GM04503 (cell line): ENCODE results near the gene GNL2.
A peak's percentile ranks its signal among the peaks of the same experiment; 100 is the strongest.
"Not testable (repeated sequence)": the region's sequence is repeated elsewhere in the genome, so short reads cannot be mapped to it uniquely, and the experiment has no call there.

ENCODE experiments used
- DNase-seq: peaks from one replicate; pipeline ENCODE4 v3.0.0-alpha.2; 2012; ENCODE audit warnings: low read depth

Gene GNL2

GRCh38 chr1:37606481-37607263 is 10.9 kb upstream of the GNL2 start:
- peak; percentile 47 for DNase-seq

DNA sequence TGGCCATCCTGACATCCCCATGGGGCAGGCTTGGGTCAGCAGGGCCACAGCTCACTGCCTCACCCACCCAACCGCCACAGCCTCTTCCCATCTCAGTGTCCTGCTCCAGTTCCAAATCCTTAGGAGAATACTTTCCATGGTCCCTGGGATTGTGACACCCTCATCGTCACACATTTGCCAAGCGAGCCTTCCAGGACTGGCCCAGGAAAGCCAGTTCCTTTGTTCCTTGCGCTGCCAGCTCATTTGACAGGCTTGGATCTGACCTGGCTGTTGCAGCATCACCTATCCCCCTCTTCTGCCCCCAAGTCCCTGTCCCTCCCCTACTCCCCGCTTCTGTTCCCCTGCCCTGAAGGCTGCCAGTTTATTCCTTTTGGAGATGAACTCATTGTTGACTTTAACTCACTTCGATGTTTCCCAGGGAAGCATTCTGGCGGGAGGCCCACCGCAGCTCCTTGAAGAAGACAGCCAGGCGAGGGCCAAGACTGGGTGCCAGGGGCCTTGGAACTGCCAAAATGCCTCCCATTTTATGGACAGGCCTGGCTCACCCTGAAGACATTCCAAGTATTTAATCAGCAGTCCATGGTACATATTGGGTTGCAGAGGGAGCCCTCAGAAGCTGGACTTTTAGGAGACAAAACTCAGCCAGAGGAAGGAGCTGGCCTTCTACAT is 10.2 kb upstream of the GNL2 start:
- DNase-seq = peak; percentile 49

GRCh38 chr1:37605061-37605650 is 9.4 kb upstream of the GNL2 start:
- no peak for DNase-seq

GRCh38 chr1:37602750-37603694 is 7.3 kb upstream of the GNL2 start:
- no peak for DNase-seq

DNA sequence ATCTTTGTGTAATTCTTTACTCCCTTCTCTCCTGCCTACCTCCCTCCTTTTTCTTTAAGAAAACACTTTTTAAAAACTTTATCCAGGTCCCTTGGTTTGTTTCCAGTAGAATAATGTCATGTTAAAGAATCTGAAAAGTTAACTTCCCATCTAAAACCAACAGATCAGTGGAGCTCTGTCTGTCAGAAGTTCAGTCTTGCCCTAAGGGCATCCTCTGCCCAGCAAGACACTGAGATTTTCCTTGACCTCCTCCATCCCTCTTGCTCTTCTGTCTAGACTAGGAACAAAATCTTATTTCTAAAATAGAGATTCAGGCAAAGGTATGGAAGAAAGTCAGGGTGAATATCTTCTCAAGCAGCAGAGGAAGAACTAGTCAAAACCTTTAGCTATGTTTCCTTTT is 5.7 kb upstream of the GNL2 start:
- no peak for DNase-seq

- DNase-seq = no peak
Measured at GRCh38 chr1:37599940-37600339, 4.2 kb upstream of the GNL2 start.

GRCh38 chr1:37596182-37596667 is 488 bp upstream of the GNL2 start:
- DNase-seq = no peak

DNA sequence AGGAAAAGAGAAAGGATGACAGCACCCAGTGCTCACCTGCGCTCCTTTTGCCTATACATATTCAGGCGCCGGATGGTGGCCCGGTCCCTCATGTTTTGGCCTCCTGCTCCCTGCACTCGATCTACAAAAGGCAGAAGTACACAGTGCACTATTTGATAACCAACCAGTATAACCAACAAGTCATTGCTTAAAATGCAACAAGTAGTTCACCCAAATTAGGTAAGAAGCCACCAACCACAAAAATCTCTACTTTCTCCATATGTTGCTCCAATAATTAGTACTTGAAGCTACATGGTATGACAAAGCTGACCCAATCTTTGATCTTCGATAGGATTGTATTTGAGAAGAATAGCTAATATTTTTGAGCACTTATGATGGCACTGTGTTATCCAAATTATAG is 2.0 kb downstream of the GNL2 start:
- DNase-seq = no peak

GRCh38 chr1:37588939-37589338 is 6.8 kb downstream of the GNL2 start:
- no peak for DNase-seq

DNA sequence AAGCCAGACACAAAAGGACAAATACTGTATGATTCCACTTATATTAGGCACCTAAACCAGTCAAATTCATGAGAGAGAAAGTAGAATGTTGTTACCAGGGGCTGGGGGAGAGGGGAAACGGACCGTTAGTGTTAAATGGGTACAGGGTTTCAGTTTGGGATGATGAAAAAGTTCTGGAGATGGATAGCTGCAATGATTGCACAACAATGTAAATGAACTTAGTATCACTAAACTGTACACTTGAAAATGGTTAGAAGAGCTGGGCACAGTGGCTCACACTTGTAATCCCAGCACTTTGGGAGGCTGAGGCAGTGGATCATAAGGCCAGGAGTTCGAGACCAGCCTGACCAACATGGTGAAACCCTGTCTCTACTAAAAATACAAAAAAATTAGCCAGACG is 11.2 kb downstream of the GNL2 start:
- DNase-seq = not testable (repeated sequence)

- DNase-seq = no peak
Measured at GRCh38 chr1:37575692-37576091, 20.0 kb downstream of the GNL2 start.

DNA sequence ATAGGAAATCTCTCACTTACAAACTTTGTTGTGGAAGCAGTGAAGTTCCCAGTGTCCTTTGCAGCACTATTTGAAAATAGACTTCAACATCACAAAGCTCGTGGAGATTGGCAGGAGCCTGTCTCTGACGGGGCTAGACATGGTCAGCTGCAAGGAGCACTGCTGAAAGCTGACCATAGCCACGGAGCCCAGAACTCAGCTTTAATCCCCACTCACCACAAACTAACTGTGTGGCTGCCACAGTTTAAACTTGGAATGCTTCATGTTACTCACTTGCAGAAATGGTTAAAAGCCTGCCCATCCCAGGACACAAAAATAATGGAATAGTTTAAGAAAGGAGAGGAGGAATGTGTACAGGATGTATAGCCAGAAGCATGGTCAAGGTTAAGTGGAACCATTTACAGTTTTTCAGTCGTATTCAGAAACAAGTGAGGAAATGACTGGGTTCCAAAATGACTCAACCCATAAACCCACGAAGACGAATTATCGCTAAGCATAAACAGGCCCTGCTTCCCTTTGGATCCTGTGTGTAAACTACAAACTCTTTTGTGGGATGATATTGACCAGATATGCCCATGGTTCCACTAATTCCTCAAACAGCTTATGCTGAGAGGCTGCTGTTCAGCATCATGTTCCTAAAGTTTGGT is 20.8 kb downstream of the GNL2 start:
- DNase-seq = peak; percentile 66

- DNase-seq = no peak
Measured at GRCh38 chr1:37570528-37571334, 25.0 kb downstream of the GNL2 start.

DNA sequence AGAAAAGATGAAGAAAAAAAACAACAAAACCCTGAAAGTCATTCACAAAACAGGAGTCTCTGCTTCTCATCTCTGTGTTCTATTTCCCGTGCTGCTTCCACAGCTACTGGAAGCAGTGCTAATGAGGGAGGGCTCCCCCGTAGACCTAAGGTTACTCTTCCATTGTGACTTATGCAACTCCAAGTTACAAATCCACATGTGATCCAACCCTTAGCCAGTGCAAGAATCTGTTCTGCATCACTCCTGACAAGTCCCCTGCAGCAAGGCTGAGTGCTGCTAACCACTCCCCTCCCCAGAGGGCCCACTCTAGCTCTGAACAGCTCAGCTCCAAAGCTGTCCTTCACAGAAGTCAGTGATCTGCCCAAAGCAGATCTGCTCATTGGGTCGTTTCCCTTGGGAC is 28.7 kb downstream of the GNL2 start:
- no peak for DNase-seq

- DNase-seq = no peak
Measured at GRCh38 chr1:37564892-37565291, 30.8 kb downstream of the GNL2 start.

GRCh38 chr1:37562984-37563383 is 32.8 kb downstream of the GNL2 start:
- no peak for DNase-seq

DNA sequence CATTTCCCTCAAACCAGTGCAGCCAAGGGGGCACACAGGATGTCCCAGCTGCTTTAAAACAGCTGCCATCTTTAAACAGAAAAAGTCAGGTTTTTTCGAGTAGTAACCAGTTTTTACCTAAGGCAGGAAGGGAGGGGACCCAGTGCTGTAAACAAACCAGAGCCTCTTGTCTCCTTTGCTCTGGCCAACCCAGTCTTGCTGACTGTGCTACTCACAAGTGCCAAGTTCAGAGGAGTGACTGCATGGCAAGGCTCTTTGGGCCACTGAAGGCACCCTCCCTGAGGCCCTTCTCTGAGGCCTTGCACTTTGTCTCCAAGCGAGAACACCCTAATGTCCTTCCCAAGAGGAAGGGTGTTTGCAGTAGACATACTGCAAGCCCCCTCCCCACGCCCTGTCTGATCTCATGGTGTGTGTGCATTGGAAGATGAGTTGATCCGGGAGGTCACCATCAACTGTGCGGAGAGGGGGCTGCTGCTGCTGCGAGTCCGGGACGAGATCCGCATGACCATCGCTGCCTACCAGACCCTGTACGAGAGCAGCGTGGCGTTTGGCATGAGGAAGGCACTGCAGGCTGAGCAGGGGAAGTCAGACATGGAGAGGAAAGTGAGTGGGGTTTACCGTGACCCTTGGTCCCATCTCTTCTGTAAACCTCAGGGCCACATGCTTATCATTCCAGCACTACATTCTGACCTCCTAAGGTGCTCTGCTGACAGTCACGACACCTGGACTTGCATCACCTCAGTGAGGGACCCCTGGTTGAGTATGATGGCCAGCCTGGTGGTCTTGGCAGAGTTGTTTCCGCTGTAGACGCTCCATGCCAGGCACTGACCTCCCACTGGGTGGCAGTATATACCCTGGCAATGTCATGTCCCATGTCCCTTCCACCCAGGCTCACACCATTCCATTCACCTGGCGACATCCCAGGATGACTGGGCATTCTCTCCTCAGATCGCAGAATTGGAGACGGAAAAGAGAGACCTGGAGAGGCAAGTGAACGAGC is 34.3 kb downstream of the GNL2 start:
- DNase-seq = no peak

DNA sequence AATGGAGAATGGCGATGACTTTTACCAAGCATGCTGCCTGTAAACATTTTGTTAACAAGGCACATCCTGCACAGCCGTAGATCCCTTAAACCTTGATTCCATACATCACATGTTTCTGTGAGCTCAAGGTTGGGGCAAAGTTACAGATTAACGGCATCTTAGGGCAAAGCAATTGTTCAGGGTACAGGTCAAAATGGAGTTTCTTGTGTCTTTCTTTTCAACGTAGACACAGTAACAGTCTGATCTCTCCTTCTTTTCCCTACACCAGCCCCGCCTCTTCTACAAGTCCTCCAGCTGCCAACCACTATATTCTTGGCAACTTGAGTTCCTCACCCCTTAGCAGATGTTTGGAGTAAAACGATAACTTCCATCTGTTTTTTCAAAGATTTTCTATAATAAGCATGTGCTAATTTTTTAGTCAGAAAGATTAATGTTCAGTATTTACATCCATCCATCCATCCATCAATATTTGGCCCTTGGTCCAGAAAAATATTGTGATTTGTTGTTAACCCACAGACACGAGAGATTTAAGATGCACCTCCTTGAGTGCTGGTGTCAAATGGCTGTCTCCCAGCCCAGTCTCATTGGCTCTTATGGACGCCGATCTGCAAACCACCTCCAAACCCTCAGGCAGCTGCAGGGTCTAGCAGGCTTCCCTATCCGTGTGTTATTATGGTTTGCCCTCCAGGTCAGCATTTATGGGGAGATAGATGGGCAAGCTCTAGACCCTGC is 35.2 kb downstream of the GNL2 start:
- DNase-seq = no peak

GRCh38 chr1:37559957-37560379 is 35.8 kb downstream of the GNL2 start:
- DNase-seq = not testable (repeated sequence)
